HCT116 (cell line): Measurements from ENCODE around the gene C2orf92. TPM values are rescaled to one million over a fixed set of nuclear protein-coding genes. Genes with fewer than 3 reads are reported as not detected.

ENCODE experiments used
- ATAC-seq: fragments of 200-7000 bp; cut with Tn5 transposase; 2 replicates; pipeline ENCODE4 v1.9.1; 2020; ENCODE audit warnings: mild to moderate bottlenecking, moderate library complexity
- BruUV-seq: library from RNA; stranded (reverse); fragments of 400-500 nt; replicated peaks from 2 replicates; lab custom pipeline; 2021; lab: Mats Ljungman, UMichigan
- CTCF ChIA-PET: fragments of 300-600 bp; sonication (Branson Sonifier 250); formaldehyde crosslinking; loops from one replicate; lab custom pipeline; 2021; ENCODE audit warnings: antibody characterized with exemption; lab: Charles Lee
- POLR2A ChIA-PET: fragments of 300-600, 350-600 bp; sonication (Branson Sonifier 250); formaldehyde crosslinking; loops from one replicate; lab custom pipeline; 2021; ENCODE audit warnings: antibody characterized with exemption; lab: Charles Lee
- RAD21 ChIA-PET, 2 experiments: fragments of 300-600 bp; sonication (Branson Sonifier 250); formaldehyde crosslinking; loops; one replicate each; lab custom pipeline; 2023; ENCODE audit warnings: low total read pairs in 2 of 2; ENCODE audit not compliant: uncharacterized antibody in 2 of 2, unreplicated experiment in 2 of 2, low non-redundant PET in 1 of 2; lab: Charles Lee
- DNase-seq: peaks from one replicate; pipeline ENCODE4 v3.0.0-alpha.2; 2010; ENCODE audit warnings: low read depth, low spot score
- H2AFZ ChIP-seq: fragments of 200-600 bp; shearing (Covaris generic), sonication (generic); 2 replicates; pipeline ENCODE4 v1.6.1; 2017; ENCODE audit warnings: low read depth, mixed run types, mixed read lengths, antibody characterized with exemption, low read length; ENCODE audit not compliant: poor library complexity, severe bottlenecking
- H3K27ac ChIP-seq: 2 replicates; pipeline ENCODE4 v1.5.1; 2012; ENCODE audit warnings: low read depth, low read length
- H3K27me3 ChIP-seq: fragments of 200-600 bp; sonication (generic); 2 replicates; pipeline ENCODE4 v1.6.1; 2016; ENCODE audit warnings: mixed run types, low read length, mixed read lengths; ENCODE audit not compliant: insufficient read depth
- H3K36me3 ChIP-seq, 2 experiments: fragments of 200-500 bp in 1 of 2; fragments of 200-600 bp in 1 of 2; sonication (Bioruptor generic) in 1 of 2; sonication (generic) in 1 of 2; 2 replicates each; pipeline versions ENCODE4 v1.5.1 to v1.6.1; 2014 to 2016; ENCODE audit warnings: low read length in 2 of 2, inconsistent platforms in 1 of 2, mixed read lengths in 1 of 2, mixed run types in 1 of 2; ENCODE audit not compliant: insufficient read depth in 2 of 2, control insufficient read depth in 1 of 2
- H3K4me1 ChIP-seq, 2 experiments: fragments of 200-600 bp in 1 of 2; sonication (generic) in 1 of 2; 2 replicates each; pipeline versions ENCODE4 v1.5.1 to v1.6.1; 2012 to 2017; ENCODE audit warnings: low read length in 2 of 2, inconsistent platforms in 1 of 2, mild to moderate bottlenecking in 1 of 2, mixed read lengths in 1 of 2, mixed run types in 1 of 2, moderate library complexity in 1 of 2; ENCODE audit not compliant: insufficient read depth in 2 of 2, control insufficient read depth in 1 of 2
- H3K4me2 ChIP-seq: fragments of 200-600 bp; sonication (generic); 2 replicates; pipeline ENCODE4 v1.6.1; 2017; ENCODE audit warnings: mixed run types, low read length, mixed read lengths
- H3K4me3 ChIP-seq, 2 experiments: fragments of 200-600 bp in 1 of 2; sonication (generic) in 1 of 2; replicated peaks in 1 of 2; 2 replicates each; pipeline ENCODE4 v1.5.1; 2011 to 2016; ENCODE audit warnings: low read length in 2 of 2, control low read depth in 1 of 2, low read depth in 1 of 2, mild to moderate bottlenecking in 1 of 2, mixed read lengths in 1 of 2, mixed run types in 1 of 2
- H3K79me2 ChIP-seq: fragments of 200-600 bp; sonication (generic); 2 replicates; pipeline ENCODE4 v1.6.1; 2017; ENCODE audit warnings: mild to moderate bottlenecking, mixed run types, low read length, moderate library complexity, mixed read lengths; ENCODE audit not compliant: insufficient read depth
- H3K9ac ChIP-seq: fragments of 200-600 bp; sonication (generic); 2 replicates; pipeline ENCODE4 v1.6.1; 2016; ENCODE audit warnings: low read length, mixed read lengths
- H3K9me2 ChIP-seq: fragments of 200-600 bp; sonication (generic), shearing (Covaris generic); 2 replicates; pipeline ENCODE4 v1.6.1; 2017; ENCODE audit warnings: mixed run types, mild to moderate bottlenecking, moderate library complexity; ENCODE audit not compliant: insufficient read depth
- H3K9me3 ChIP-seq, 2 experiments: fragments of 200-500 bp in 1 of 2; fragments of 200-600 bp in 1 of 2; sonication (Bioruptor generic) in 1 of 2; sonication (generic) in 1 of 2; 2 replicates each; pipeline ENCODE4 v1.6.1; 2014 to 2017; ENCODE audit warnings: low read length in 2 of 2, mixed read lengths in 2 of 2, inconsistent platforms in 1 of 2, low read depth in 1 of 2, mild to moderate bottlenecking in 1 of 2, mixed run types in 1 of 2, moderate library complexity in 1 of 2; ENCODE audit not compliant: control insufficient read depth in 1 of 2, insufficient read depth in 1 of 2
- H4K20me1 ChIP-seq: fragments of 200-600 bp; sonication (generic), shearing (Covaris generic); 2 replicates; pipeline ENCODE4 v1.6.1; 2017; ENCODE audit warnings: mixed run types, mild to moderate bottlenecking, moderate library complexity; ENCODE audit not compliant: insufficient read depth
- EZH2 ChIP-seq: fragments of 200-600 bp; sonication (generic); IDR thresholded peaks from 2 replicates; pipeline ENCODE4 v1.6.1; 2017; ENCODE audit warnings: antibody characterized with exemption, mixed run types
- FOSL1 ChIP-seq: IDR thresholded peaks from 2 replicates; pipeline ENCODE4 v1.6.1; 2012; ENCODE audit warnings: low read depth
- JUND ChIP-seq: IDR thresholded peaks from 2 replicates; pipeline ENCODE4 v1.6.1; 2012
- MAX ChIP-seq: IDR thresholded peaks from 2 replicates; pipeline ENCODE4 v1.6.1; 2012
- POLR2AphosphoS5 ChIP-seq: IDR thresholded peaks from 2 replicates; pipeline ENCODE4 v1.6.1; 2011; ENCODE audit warnings: mild to moderate bottlenecking, low read depth, low read length, moderate library complexity
- SP1 ChIP-seq: IDR thresholded peaks from 2 replicates; pipeline ENCODE4 v1.6.1; 2012; ENCODE audit warnings: low read depth
- YY1 ChIP-seq: IDR thresholded peaks from 2 replicates; pipeline ENCODE4 v1.6.1; 2011; ENCODE audit warnings: low read length, low read depth, moderate library complexity, mild to moderate bottlenecking; ENCODE audit not compliant: insufficient replicate concordance; ENCODE audit errors: extremely low read depth
- ZFX ChIP-seq: fragments of 450-650 bp; IDR thresholded peaks from 2 replicates; pipeline ENCODE4 v1.6.1; 2017
- intact Hi-C: fragments of 100-400 bp; cut with micrococcal nuclease; formaldehyde crosslinking; loops from 2 replicates; pipeline ENCODE4 v1.10.0; 2022
- total RNA-seq: library from RNA; stranded (reverse); gene quantifications from one replicate; pipeline ENCODE4 v1.2.1, GENCODE V29; 2021; ENCODE audit not compliant: unreplicated experiment
- TF ChIP-seq, protein P1 (sequence below): IDR thresholded peaks from 2 replicates; pipeline ENCODE4 v1.6.1; 2011; ENCODE audit warnings: mild to moderate bottlenecking, low read length, moderate library complexity; ENCODE audit not compliant: insufficient replicate concordance; ENCODE audit errors: extremely low read depth

The C2orf92 gene
- total RNA-seq, 1 experiment from 2014 or later, result 3.0 TPM

DNA sequence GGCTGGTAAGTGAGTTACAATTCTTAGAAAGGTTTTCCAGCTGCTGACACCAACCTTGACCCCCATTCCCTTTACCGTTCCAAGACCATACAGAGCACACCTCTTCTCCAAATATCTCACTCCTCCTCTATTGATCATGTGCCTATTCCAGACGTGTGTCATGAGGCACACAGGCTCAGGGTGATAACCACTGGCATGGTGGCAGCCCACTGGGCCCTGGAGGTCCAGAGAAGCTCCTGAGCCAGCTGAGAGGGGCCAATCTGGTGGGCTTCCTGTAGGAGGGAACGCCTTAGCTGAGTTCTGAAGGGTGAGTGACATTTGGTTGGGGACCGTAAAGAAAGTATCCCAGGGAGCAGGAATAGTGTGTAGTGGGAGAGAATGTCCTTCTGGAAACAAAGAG, 72.2 kb downstream of the C2orf92 start:
- H3K9me3 ChIP-seq, result no peaks in the 10 kb centered on the region
- ChIA-PET POLR2A (no interaction called here), CTCF (interaction anchor here (1.4 to 2.4 kb wide), 4 partner anchors 11 to 643 kb away, joined by 4 to 19 read pairs (median 10); no protein-coding TSS in a partner anchor), RAD21 (interaction anchor here (1.2 kb wide), 2 partner anchors 643 kb away, joined by 3 to 4 read pairs; no protein-coding TSS in a partner anchor)
- DNase-seq (no peak), ATAC-seq (no peak)
- H2AFZ ChIP-seq, result no peak overlapping the region
- no peaks in the 10 kb centered on the region for H3K79me2 ChIP-seq
- no peaks in the 10 kb centered on the region for H3K27me3 ChIP-seq
- H3K4me1 ChIP-seq, result peaks cover 0 to 18% of the 10 kb centered on the region in 2 experiments; a peak in 2 of 4 replicates
- H4K20me1 ChIP-seq, result no peaks in the 10 kb centered on the region
- H3K36me3 ChIP-seq, result no peaks in the 10 kb centered on the region
- no peak overlapping the region for H3K9ac ChIP-seq
- no peak overlapping the region for H3K27ac ChIP-seq
- no peak overlapping the region for H3K4me2 ChIP-seq
- H3K4me3 ChIP-seq, result no peak overlapping the region
- no peak for TF ChIP-seq ZFX
- TF ChIP-seq MAX, result no peak
- TF ChIP-seq JUND, result no peak
- TF ChIP-seq, all 23 proteins: peak for 0
- H3K9me2 ChIP-seq, result no peaks in the 10 kb centered on the region
- intact Hi-C loops, result no loop called here
- BruUV-seq, result no TSS peak

- POLR2A ChIA-PET, result no interaction called here
- TF ChIP-seq POLR2AphosphoS5, result no peak
- no peak for TF ChIP-seq EZH2
- TF ChIP-seq, protein P1, sequence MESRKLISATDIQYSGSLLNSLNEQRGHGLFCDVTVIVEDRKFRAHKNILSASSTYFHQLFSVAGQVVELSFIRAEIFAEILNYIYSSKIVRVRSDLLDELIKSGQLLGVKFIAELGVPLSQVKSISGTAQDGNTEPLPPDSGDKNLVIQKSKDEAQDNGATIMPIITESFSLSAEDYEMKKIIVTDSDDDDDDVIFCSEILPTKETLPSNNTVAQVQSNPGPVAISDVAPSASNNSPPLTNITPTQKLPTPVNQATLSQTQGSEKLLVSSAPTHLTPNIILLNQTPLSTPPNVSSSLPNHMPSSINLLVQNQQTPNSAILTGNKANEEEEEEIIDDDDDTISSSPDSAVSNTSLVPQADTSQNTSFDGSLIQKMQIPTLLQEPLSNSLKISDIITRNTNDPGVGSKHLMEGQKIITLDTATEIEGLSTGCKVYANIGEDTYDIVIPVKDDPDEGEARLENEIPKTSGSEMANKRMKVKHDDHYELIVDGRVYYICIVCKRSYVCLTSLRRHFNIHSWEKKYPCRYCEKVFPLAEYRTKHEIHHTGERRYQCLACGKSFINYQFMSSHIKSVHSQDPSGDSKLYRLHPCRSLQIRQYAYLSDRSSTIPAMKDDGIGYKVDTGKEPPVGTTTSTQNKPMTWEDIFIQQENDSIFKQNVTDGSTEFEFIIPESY, result no peak
- TF ChIP-seq MAX, result peak; percentile 36; the same call in 1 of the 2 replicates
- no peak for TF ChIP-seq SP1
- TF ChIP-seq YY1, result no peak
- no peak for TF ChIP-seq FOSL1
- TF ChIP-seq, all 23 proteins: peak for 1
- Histone ChIP-seq H3K27me3 (no peaks in the 10 kb centered on the region), H3K4me1 (peaks cover 0 to 18% of the 10 kb centered on the region in 2 experiments; a peak in 2 of 4 replicates), H3K9me3 (no peaks in the 10 kb centered on the region), H2AFZ (no peak overlapping the region), H3K36me3 (no peaks in the 10 kb centered on the region), H3K4me2 (peak overlapping the region; percentile 27), H3K27ac (no peak overlapping the region), H3K79me2 (no peaks in the 10 kb centered on the region), H4K20me1 (no peaks in the 10 kb centered on the region), H3K4me3 (no peak overlapping the region), H3K9me2 (no peaks in the 10 kb centered on the region), H3K9ac (no peak overlapping the region)
- ATAC-seq, result no peak
- ChIA-PET CTCF (no interaction called here), RAD21 (no interaction called here)
- no peak for DNase-seq
- intact Hi-C loops, result no loop called here
- no TSS peak for BruUV-seq
Observed at GRCh38 chr2:97742381-97742847, 72.9 kb downstream of the C2orf92 start.
